Smooth muscle cell (in vitro differentiated cells): ENCODE data around the gene MEX3D. TPM values are rescaled to one million over a fixed set of nuclear protein-coding genes. Genes with fewer than 3 reads are reported as not detected.
A peak's percentile ranks its signal among the peaks of the same experiment; 100 is the strongest.

Source experiments
- DNase-seq: peaks from one replicate; lab custom pipeline; 2025; ENCODE audit not compliant: unreplicated experiment; lab: John Stamatoyannopoulos, UW
- H2AFZ ChIP-seq: fragments of 200-600 bp; sonication (generic); 2 replicates; pipeline ENCODE4 v1.6.0; 2016; ENCODE audit warnings: antibody characterized with exemption, low read depth, mild to moderate bottlenecking
- H3F3A ChIP-seq: fragments of 200-600 bp; sonication (generic); 2 replicates; pipeline ENCODE4 v1.6.0; 2017; ENCODE audit warnings: antibody characterized with exemption, low read depth
- H3K27ac ChIP-seq: fragments of 200-600 bp; sonication (generic); 2 replicates; pipeline ENCODE4 v1.5.1; 2016; ENCODE audit warnings: low read depth, mild to moderate bottlenecking
- H3K27me3 ChIP-seq: fragments of 200-600 bp; sonication (generic); 2 replicates; pipeline ENCODE4 v1.6.1; 2016; ENCODE audit warnings: low read depth, mild to moderate bottlenecking
- H3K36me3 ChIP-seq: fragments of 200-600 bp; sonication (generic); 2 replicates; pipeline ENCODE4 v1.5.1; 2016; ENCODE audit warnings: low read depth
- H3K4me1 ChIP-seq: fragments of 200-600 bp; sonication (generic); 2 replicates; pipeline ENCODE4 v1.5.1; 2016; ENCODE audit warnings: low read depth
- H3K4me2 ChIP-seq: fragments of 200-600 bp; sonication (generic); 2 replicates; pipeline ENCODE4 v1.6.0; 2016; ENCODE audit warnings: mild to moderate bottlenecking
- H3K4me3 ChIP-seq: fragments of 200-600 bp; sonication (generic); 2 replicates; pipeline ENCODE4 v1.5.1; 2016; ENCODE audit warnings: mild to moderate bottlenecking
- H3K79me2 ChIP-seq: fragments of 200-600 bp; sonication (generic); 2 replicates; pipeline ENCODE4 v1.6.0; 2016; ENCODE audit warnings: low read depth, mild to moderate bottlenecking
- H3K9ac ChIP-seq: fragments of 200-600 bp; sonication (generic); 2 replicates; pipeline ENCODE4 v1.6.0; 2016; ENCODE audit warnings: low read depth
- H3K9me3 ChIP-seq: fragments of 200-600 bp; sonication (generic); replicated peaks from 2 replicates; pipeline ENCODE4 v1.5.1; 2016; ENCODE audit warnings: low read depth
- H4K20me1 ChIP-seq: fragments of 200-600 bp; sonication (generic); 2 replicates; pipeline ENCODE4 v1.6.0; 2016; ENCODE audit warnings: low read depth
- CTCF ChIP-seq: fragments of 200-600 bp; sonication (generic); IDR thresholded peaks from 2 replicates; pipeline ENCODE4 v1.5.1; 2017; ENCODE audit warnings: borderline replicate concordance, mild to moderate bottlenecking, antibody characterized with exemption; ENCODE audit not compliant: insufficient read depth, poor library complexity, severe bottlenecking
- WGBS: methylation state at CpG from one replicate; pipeline ENCODE4 v1.1.7; 2016; ENCODE audit warnings: low lambda C conversion rate; 5-methylcytosine and 5-hydroxymethylcytosine counted together
- polyA plus RNA-seq: library from polyadenylated mRNA; unstranded; fragments of >200 nt; fragmentation: Nextera tagmentation; extraction: Ambion mirVana; gene quantifications from 2 replicates; pipeline ENCODE4 v1.2.1, GENCODE V29; 2016
- total RNA-seq: library from RNA; depleted of rRNA; stranded (reverse); fragments of >200 nt; gene quantifications from 2 replicates; pipeline ENCODE4 v1.2.3, GENCODE V29; 2014

The MEX3D gene
- total and polyA plus RNA-seq, 2 experiments from 2014 or later = 8.4 to 28.6 TPM

GRCh38 chr19:1606138-1606651 is 38.1 kb upstream of the MEX3D start:
- peak overlapping the region; percentile 92 for H3K4me3 ChIP-seq
- no peaks in the 10 kb centered on the region for H3K27me3 ChIP-seq
- peaks cover 40% of the 10 kb centered on the region for H3K79me2 ChIP-seq
- no peaks in the 10 kb centered on the region for H3K9me3 ChIP-seq
- H3K36me3 ChIP-seq = peaks cover under 1% of the 10 kb centered on the region
- H3K4me1 ChIP-seq = no peaks in the 10 kb centered on the region
- no peak overlapping the region for H2AFZ ChIP-seq
- H3K9ac ChIP-seq = peak overlapping the region; percentile 42
- no peak for DNase-seq
- no peak for TF ChIP-seq CTCF
- peak overlapping the region; percentile 89 for H3K4me2 ChIP-seq
- peaks cover 4% of the 10 kb centered on the region for H3F3A ChIP-seq
- H4K20me1 ChIP-seq = peaks cover 30% of the 10 kb centered on the region
- WGBS = 36% methylated on average over 16 of the region's 16 CpGs
- peak overlapping the region; percentile 79 for H3K27ac ChIP-seq

GRCh38 chr19:1605236-1606137 is 37.4 kb upstream of the MEX3D start, which contains the start of gene UQCR11:
Gene UQCR11 (minus strand): TSS chr19:1605462. CDS start chr19:1605409, 53 bp downstream.
- peak within 1 kb of the TSS; percentile 96 for H3K4me2 ChIP-seq

DNA sequence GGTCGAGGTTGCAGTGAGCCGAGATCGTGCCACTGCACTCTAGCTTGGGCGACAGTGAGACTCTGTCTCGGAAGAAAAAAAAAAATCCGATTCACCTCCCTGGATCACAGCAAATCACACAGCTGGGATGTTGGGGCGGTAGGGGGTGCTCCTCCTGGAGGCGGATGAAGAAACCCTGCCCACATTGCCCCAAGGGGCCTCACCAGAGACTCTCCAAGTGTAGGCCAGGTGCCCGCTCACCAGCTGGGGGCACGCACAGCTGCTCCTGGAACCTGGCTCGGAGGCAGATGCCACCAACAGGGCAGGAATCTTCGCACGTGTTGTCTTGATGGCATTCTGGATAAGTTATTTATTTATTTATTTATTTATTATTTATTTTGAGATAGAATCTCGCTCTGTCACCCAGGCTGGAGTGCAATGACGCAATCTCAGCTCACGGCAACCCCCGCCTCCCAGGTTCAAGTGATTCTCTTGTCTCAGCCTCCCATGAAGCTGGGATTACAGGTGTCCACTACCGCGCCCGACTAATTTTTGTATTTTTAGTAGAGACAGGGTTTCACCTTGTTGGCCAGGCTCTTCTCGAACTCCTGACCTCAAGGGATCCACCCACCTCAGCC is 34.1 kb upstream of the MEX3D start:
- no peak for DNase-seq
- no peak overlapping the region for H2AFZ ChIP-seq
- H3K27ac ChIP-seq = no peak overlapping the region
- no peak overlapping the region for H3K4me2 ChIP-seq
- H3K4me1 ChIP-seq = no peaks in the 10 kb centered on the region
- no peaks in the 10 kb centered on the region for H3K36me3 ChIP-seq
- H3K9ac ChIP-seq = no peak overlapping the region
- peaks cover 60% of the 10 kb centered on the region for H3K79me2 ChIP-seq
- no peaks in the 10 kb centered on the region for H3K27me3 ChIP-seq
- H3K4me3 ChIP-seq = no peak overlapping the region
- H4K20me1 ChIP-seq = peaks cover 61% of the 10 kb centered on the region
- H3F3A ChIP-seq = peaks cover 4% of the 10 kb centered on the region
- no peaks in the 10 kb centered on the region for H3K9me3 ChIP-seq
- no peak for TF ChIP-seq CTCF
- 94% methylated on average over 21 of the region's 21 CpGs for WGBS

More at GRCh38 chr19:1605236-1606137, 37.4 kb upstream of the MEX3D start, which contains the start of gene UQCR11:
- Histone ChIP-seq H3K36me3 (no peaks in the 10 kb centered on the region), H3K4me1 (no peaks in the 10 kb centered on the region), H2AFZ (peak within 1 kb of the TSS; percentile 92), H3K9ac (peak within 1 kb of the TSS; percentile 87), H3K27ac (peak within 1 kb of the TSS; percentile 79), H3K27me3 (no peaks in the 10 kb centered on the region), H3K79me2 (peaks cover 48% of the 10 kb centered on the region), H3F3A (peaks cover 4% of the 10 kb centered on the region), H4K20me1 (peaks cover 37% of the 10 kb centered on the region), H3K4me3 (peak within 1 kb of the TSS; percentile 92), H3K9me3 (no peaks in the 10 kb centered on the region)
- TF ChIP-seq CTCF = peak; percentile 38
- peak; percentile 89 for DNase-seq
- WGBS = 1% methylated on average over 71 of the region's 79 CpGs
